Measurements from ENCODE around the gene GTPBP4.
"Not testable (repeated sequence)": the region's sequence is repeated elsewhere in the genome, so short reads cannot be mapped to it uniquely, and the experiment has no call there.

The GTPBP4 gene

GRCh38 chr10:1063232-1063865 lies 75.1 kb downstream of the GTPBP4 start:
- FAIRE-seq: no peak

- no peak for FAIRE-seq
Measured at GRCh38 chr10:1064964-1065247, 76.7 kb downstream of the GTPBP4 start.

- FAIRE-seq: not testable (repeated sequence)
Measured at GRCh38 chr10:1066734-1067133, 78.5 kb downstream of the GTPBP4 start.

- no peak for FAIRE-seq
Measured at GRCh38 chr10:1068380-1069361, 80.4 kb downstream of the GTPBP4 start.
